ENCODE results near the gene ACOT6.
A peak's percentile ranks its signal among the peaks of the same experiment; 100 is the strongest.
"Not testable (repeated sequence)": the region's sequence is repeated elsewhere in the genome, so short reads cannot be mapped to it uniquely, and the experiment has no call there.

The ACOT6 gene

GRCh38 chr14:73612339-73613045 lies at the start of gene ACOT6:
TSS of gene ACOT6 (plus strand) at chr14:73612517. CDS start at chr14:73612572, 55 bp downstream.
- H3K9me3 Mint-ChIP-seq (ENCODE audit: low read depth), result no peaks in the 10 kb centered on the region
- H3K4me1 Mint-ChIP-seq (ENCODE audit: low read depth), result peaks cover 4% of the 10 kb centered on the region
- no peak within 1 kb of the TSS for H3K27ac Mint-ChIP-seq
- H3K27me3 Mint-ChIP-seq, result no peaks in the 10 kb centered on the region
- no peaks in the 10 kb centered on the region for H3K36me3 Mint-ChIP-seq
- peak within 1 kb of the TSS; percentile 84 for H3K4me3 Mint-ChIP-seq

- peaks cover 25% of the 10 kb centered on the region for H3K4me1 Mint-ChIP-seq (ENCODE audit: low read depth)
- H3K4me3 Mint-ChIP-seq; H3K27ac Mint-ChIP-seq; H3K9me3 Mint-ChIP-seq (ENCODE audit: low read depth); H3K27me3 Mint-ChIP-seq: not testable (repeated sequence)
- peaks cover 14% of the 10 kb centered on the region for H3K36me3 Mint-ChIP-seq
Observed at GRCh38 chr14:73562696-73563095, 49.6 kb upstream of the ACOT6 start.

- not testable (repeated sequence) for H3K9me3 Mint-ChIP-seq (ENCODE audit: low read depth); H3K27me3 Mint-ChIP-seq; H3K27ac Mint-ChIP-seq
- peak overlapping the region; percentile 88 for H3K4me3 Mint-ChIP-seq
- peaks cover 14% of the 10 kb centered on the region for H3K36me3 Mint-ChIP-seq
- peaks cover 44% of the 10 kb centered on the region for H3K4me1 Mint-ChIP-seq (ENCODE audit: low read depth)
Observed at GRCh38 chr14:73566431-73566830, 45.9 kb upstream of the ACOT6 start.

GRCh38 chr14:73566935-73567334 lies 45.4 kb upstream of the ACOT6 start:
- Mint-ChIP-seq H3K4me1 (ENCODE audit: low read depth) (peaks cover 44% of the 10 kb centered on the region), H3K27ac (peak overlapping the region; percentile 28), H3K4me3 (peak overlapping the region; percentile 88), H3K36me3 (peaks cover 14% of the 10 kb centered on the region)
- H3K9me3 Mint-ChIP-seq (ENCODE audit: low read depth); H3K27me3 Mint-ChIP-seq: not testable (repeated sequence)

- Mint-ChIP-seq H3K27ac (peak overlapping the region; percentile 93), H3K4me1 (ENCODE audit: low read depth) (peaks cover 44% of the 10 kb centered on the region), H3K27me3 (no peaks in the 10 kb centered on the region), H3K36me3 (peaks cover 14% of the 10 kb centered on the region), H3K9me3 (ENCODE audit: low read depth) (no peaks in the 10 kb centered on the region), H3K4me3 (peak overlapping the region; percentile 88)
Observed at GRCh38 chr14:73567358-73567757, 45.0 kb upstream of the ACOT6 start.

- no peaks in the 10 kb centered on the region for H3K27me3 Mint-ChIP-seq
- H3K4me1 Mint-ChIP-seq (ENCODE audit: low read depth), result peaks cover 45% of the 10 kb centered on the region
Observed at GRCh38 chr14:73567951-73568885, 44.1 kb upstream of the ACOT6 start.

GRCh38 chr14:73568886-73569184 lies 43.5 kb upstream of the ACOT6 start:
- not testable (repeated sequence) for H3K9me3 Mint-ChIP-seq (ENCODE audit: low read depth); H3K27me3 Mint-ChIP-seq
- Mint-ChIP-seq H3K36me3 (peaks cover 10% of the 10 kb centered on the region), H3K4me3 (peak overlapping the region; percentile 88), H3K4me1 (ENCODE audit: low read depth) (peaks cover 45% of the 10 kb centered on the region), H3K27ac (peak overlapping the region; percentile 93)

More at GRCh38 chr14:73567951-73568885, 44.1 kb upstream of the ACOT6 start:
- Mint-ChIP-seq H3K27ac (peak overlapping the region; percentile 93), H3K9me3 (ENCODE audit: low read depth) (no peaks in the 10 kb centered on the region), H3K36me3 (peaks cover 10% of the 10 kb centered on the region), H3K4me3 (peak overlapping the region; percentile 88)

- Mint-ChIP-seq H3K27ac (peak within 1 kb of the TSS; percentile 98), H3K4me1 (ENCODE audit: low read depth) (peaks cover 44% of the 10 kb centered on the region), H3K36me3 (peaks cover 11% of the 10 kb centered on the region)
Observed at GRCh38 chr14:73569185-73569958, 42.9 kb upstream of the ACOT6 start, which contains the start of gene ACOT2. TSS of gene ACOT2 (plus strand) at chr14:73569213. CDS start at chr14:73569241, 28 bp downstream.

GRCh38 chr14:73570913-73571312 lies 41.4 kb upstream of the ACOT6 start:
- Mint-ChIP-seq H3K4me1 (ENCODE audit: low read depth) (peaks cover 31% of the 10 kb centered on the region), H3K4me3 (peak overlapping the region; percentile 10), H3K27ac (peak overlapping the region; percentile 72)
- H3K9me3 Mint-ChIP-seq (ENCODE audit: low read depth); H3K36me3 Mint-ChIP-seq; H3K27me3 Mint-ChIP-seq: not testable (repeated sequence)

More at GRCh38 chr14:73569185-73569958, 42.9 kb upstream of the ACOT6 start, which contains the start of gene ACOT2:
- not testable (repeated sequence) for H3K27me3 Mint-ChIP-seq; H3K9me3 Mint-ChIP-seq (ENCODE audit: low read depth)
- peak within 1 kb of the TSS; percentile 88 for H3K4me3 Mint-ChIP-seq

GRCh38 chr14:73573034-73573433 lies 39.3 kb upstream of the ACOT6 start:
- H3K9me3 Mint-ChIP-seq (ENCODE audit: low read depth); H3K4me3 Mint-ChIP-seq; H3K27me3 Mint-ChIP-seq; H3K27ac Mint-ChIP-seq; H3K36me3 Mint-ChIP-seq: not testable (repeated sequence)
- peaks cover 17% of the 10 kb centered on the region for H3K4me1 Mint-ChIP-seq (ENCODE audit: low read depth)

- peaks cover 11% of the 10 kb centered on the region for H3K4me1 Mint-ChIP-seq (ENCODE audit: low read depth)
- H3K27ac Mint-ChIP-seq; H3K4me3 Mint-ChIP-seq; H3K27me3 Mint-ChIP-seq; H3K36me3 Mint-ChIP-seq; H3K9me3 Mint-ChIP-seq (ENCODE audit: low read depth): not testable (repeated sequence)
Observed at GRCh38 chr14:73573740-73574139, 38.6 kb upstream of the ACOT6 start.

GRCh38 chr14:73574251-73574650 lies 38.1 kb upstream of the ACOT6 start:
- H3K27ac Mint-ChIP-seq; H3K36me3 Mint-ChIP-seq; H3K27me3 Mint-ChIP-seq; H3K4me3 Mint-ChIP-seq; H3K9me3 Mint-ChIP-seq (ENCODE audit: low read depth): not testable (repeated sequence)
- H3K4me1 Mint-ChIP-seq (ENCODE audit: low read depth), result peaks cover 11% of the 10 kb centered on the region

- peaks cover 2% of the 10 kb centered on the region for H3K4me1 Mint-ChIP-seq (ENCODE audit: low read depth)
- H3K4me3 Mint-ChIP-seq, result no peak overlapping the region
- no peaks in the 10 kb centered on the region for H3K27me3 Mint-ChIP-seq
- peaks cover 4% of the 10 kb centered on the region for H3K36me3 Mint-ChIP-seq
- no peak overlapping the region for H3K27ac Mint-ChIP-seq
- no peaks in the 10 kb centered on the region for H3K9me3 Mint-ChIP-seq (ENCODE audit: low read depth)
Observed at GRCh38 chr14:73576391-73576790, 35.9 kb upstream of the ACOT6 start.

GRCh38 chr14:73577214-73577613 lies 35.1 kb upstream of the ACOT6 start:
- not testable (repeated sequence) for H3K27ac Mint-ChIP-seq; H3K4me1 Mint-ChIP-seq (ENCODE audit: low read depth); H3K27me3 Mint-ChIP-seq; H3K9me3 Mint-ChIP-seq (ENCODE audit: low read depth); H3K4me3 Mint-ChIP-seq; H3K36me3 Mint-ChIP-seq

Data from activated naive CD8-positive, alpha-beta T cell (primary cell).